Activated naive CD4-positive, alpha-beta T cell treated with anti-CD3 and anti-CD28 coated beads, Interleukin-2, amount 50 U/mL, for 16 hours (primary cell): ENCODE measurements around the gene STARD13.

Source experiments
- DNase-seq: peaks from one replicate; pipeline ENCODE4 v3.0.0-alpha.2; 2020

STARD13 gene

GRCh38 chr13:33111414-33112110, 174.0 kb downstream of the STARD13 start:
- DNase-seq = no peak

GRCh38 chr13:33110713-33111413, 174.7 kb downstream of the STARD13 start:
- no peak for DNase-seq

GRCh38 chr13:33110386-33110712, 175.2 kb downstream of the STARD13 start:
- DNase-seq = no peak

GRCh38 chr13:33109801-33110200, 175.8 kb downstream of the STARD13 start:
- no peak for DNase-seq

- no peak for DNase-seq
These were observed 176.3 kb downstream of the STARD13 start for GRCh38 chr13:33109271-33109697.

- no peak for DNase-seq
These were observed 176.9 kb downstream of the STARD13 start for GRCh38 chr13:33108620-33109019.

GRCh38 chr13:33107361-33107760, 178.2 kb downstream of the STARD13 start:
- no peak for DNase-seq

GRCh38 chr13:33106656-33107360, 178.7 kb downstream of the STARD13 start:
- no peak for DNase-seq

- DNase-seq = no peak
These were observed 180.1 kb downstream of the STARD13 start for GRCh38 chr13:33105387-33106005.

GRCh38 chr13:33103457-33103856, 182.1 kb downstream of the STARD13 start:
- DNase-seq = no peak

GRCh38 chr13:33101835-33102234, 183.7 kb downstream of the STARD13 start:
- DNase-seq = no peak

GRCh38 chr13:33100886-33101285, 184.7 kb downstream of the STARD13 start:
- no peak for DNase-seq

- no peak for DNase-seq
These were observed 185.7 kb downstream of the STARD13 start for GRCh38 chr13:33099860-33100259.

GRCh38 chr13:33096886-33097605, 188.5 kb downstream of the STARD13 start:
- no peak for DNase-seq

GRCh38 chr13:33092073-33092987, 193.2 kb downstream of the STARD13 start:
- DNase-seq = no peak

GRCh38 chr13:33091415-33091774, 194.2 kb downstream of the STARD13 start:
- no peak for DNase-seq

GRCh38 chr13:33090755-33091414, 194.7 kb downstream of the STARD13 start:
- no peak for DNase-seq

- no peak for DNase-seq
These were observed 196.2 kb downstream of the STARD13 start for GRCh38 chr13:33089311-33089710.

- no peak for DNase-seq
These were observed 197.8 kb downstream of the STARD13 start for GRCh38 chr13:33087790-33088189.

GRCh38 chr13:33087091-33087490, 198.5 kb downstream of the STARD13 start:
- DNase-seq = no peak

GRCh38 chr13:33083054-33083453, 202.5 kb downstream of the STARD13 start:
- DNase-seq = no peak
